Measurements from ENCODE around the gene ICAM3. TPM values are rescaled to one million over a fixed set of nuclear protein-coding genes. Genes with fewer than 3 reads are reported as not detected.
"Not testable (repeated sequence)": the region's sequence is repeated elsewhere in the genome, so short reads cannot be mapped to it uniquely, and the experiment has no call there.

The ICAM3 gene
- total RNA-seq, 4 donors from 2014 or later = 5.5 to 8.5 (median 5.8) TPM

DNA sequence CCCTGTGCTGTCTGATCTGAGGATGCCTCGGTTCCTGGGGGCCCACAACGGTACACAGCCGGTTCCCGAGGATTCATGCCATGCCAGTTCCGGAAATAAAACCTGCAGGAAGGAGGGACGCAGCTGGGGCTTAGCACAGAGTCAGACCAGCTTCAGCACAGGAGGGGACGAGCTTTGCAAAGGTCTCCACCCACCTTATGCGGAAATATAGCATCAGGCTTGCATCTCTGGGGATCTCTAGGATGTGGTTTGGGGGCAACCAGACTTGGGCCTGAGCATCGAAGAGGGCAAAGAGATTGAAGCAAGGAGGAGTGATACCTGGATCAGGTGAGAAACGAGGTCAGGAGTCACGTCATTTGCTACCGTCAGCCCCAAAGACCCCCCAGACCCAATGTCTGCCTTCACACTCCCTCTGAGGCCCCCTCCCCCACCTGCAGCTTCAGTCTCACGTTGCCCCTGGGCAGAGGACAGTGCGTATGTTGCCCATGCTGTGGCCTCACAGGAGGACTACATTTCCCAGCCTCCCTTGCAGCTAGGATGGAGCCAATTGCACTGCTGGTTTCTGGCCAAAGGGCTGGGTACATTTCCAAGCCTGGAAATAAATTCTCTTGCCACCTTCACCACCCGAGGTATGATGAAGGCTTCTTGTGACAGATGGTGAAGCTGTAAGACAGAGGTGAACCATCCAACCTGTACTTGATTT lies 28.8 kb upstream of the ICAM3 start:
- DNase-seq = no peak
- Histone ChIP-seq H3K27me3 (no peaks in the 10 kb centered on the region), H3K9me3 (no peaks in the 10 kb centered on the region), H3K36me3 (peaks cover 37 to 45% of the 10 kb centered on the region in 2 donors), H3K27ac (no peak overlapping the region), H3K4me3 (replicated peaks in 1 of 3) (no peak overlapping the region), H3K4me1 (no peaks in the 10 kb centered on the region)
- intact Hi-C loops (cut with DNase I) = no loop called here
- WGBS, 2 donors = 90 to 97% methylated on average over 15 of the region's 15 CpGs
- TF ChIP-seq CTCF (IDR thresholded peaks at IDR 0.05) (no peak), POLR2A (IDR thresholded peaks at IDR 0.05) (no peak)

DNA sequence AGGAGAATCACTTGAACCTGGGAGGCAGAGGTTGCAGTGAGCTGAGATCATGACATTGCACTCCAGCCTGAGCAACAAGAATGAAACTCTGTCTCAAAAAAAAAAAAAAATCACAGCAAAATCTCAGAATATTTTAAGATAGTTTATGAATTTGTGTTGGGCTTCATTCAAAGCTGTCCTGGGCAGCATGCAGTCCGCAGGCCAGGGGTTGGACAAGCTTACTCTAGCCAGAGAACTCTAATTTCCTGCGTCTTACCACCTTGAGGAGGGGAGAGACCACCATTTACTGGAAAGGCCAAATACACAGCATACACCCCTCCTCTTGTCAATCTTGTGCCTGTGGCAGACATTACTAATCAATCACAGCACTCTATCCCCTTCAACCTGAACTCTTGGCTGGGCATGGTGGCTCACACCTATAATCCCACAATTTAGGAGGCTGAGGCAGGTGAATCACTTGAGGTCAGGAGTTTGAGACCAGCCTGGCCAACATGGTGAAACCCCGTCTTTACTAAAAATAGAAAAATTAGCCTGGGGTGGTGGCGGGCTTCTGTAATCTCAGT lies 27.6 kb upstream of the ICAM3 start:
- H3K27me3 ChIP-seq; H3K4me1 ChIP-seq; intact Hi-C loops (cut with DNase I); H3K27ac ChIP-seq; H3K4me3 ChIP-seq (replicated peaks in 1 of 3); H3K9me3 ChIP-seq; DNase-seq: not testable (repeated sequence)
- WGBS, 2 donors = 96 to 97% methylated on average over 4 of the region's 4 CpGs
- H3K36me3 ChIP-seq = peaks cover 43 to 45% of the 10 kb centered on the region in 2 donors

DNA sequence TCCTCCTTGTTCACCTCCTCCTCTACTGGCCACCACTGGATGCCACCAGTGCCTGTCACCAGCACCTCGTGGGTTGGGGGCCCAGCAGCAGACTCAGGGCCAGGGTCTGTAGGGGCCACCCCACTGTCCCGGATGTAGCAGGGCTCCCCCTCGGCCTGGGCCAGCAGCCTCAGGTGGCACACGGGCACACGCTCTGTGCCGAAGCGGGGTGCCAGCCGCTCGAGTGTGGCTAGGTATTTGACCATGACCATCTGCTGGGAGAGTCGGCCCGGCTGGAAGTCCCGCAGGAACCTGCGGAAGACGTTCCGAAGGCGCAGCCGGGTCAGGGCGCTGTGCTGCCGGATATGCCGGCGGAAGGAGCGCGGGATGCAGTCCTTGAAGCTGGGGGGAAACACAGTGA lies 26.1 kb upstream of the ICAM3 start:
- intact Hi-C loops (cut with DNase I) = no loop called here
- Histone ChIP-seq H3K36me3 (peaks cover 45 to 46% of the 10 kb centered on the region in 2 donors), H3K27ac (no peak overlapping the region), H3K27me3 (no peaks in the 10 kb centered on the region), H3K9me3 (no peaks in the 10 kb centered on the region), H3K4me1 (no peaks in the 10 kb centered on the region), H3K4me3 (replicated peaks in 1 of 3) (no peak overlapping the region)
- DNase-seq = no peak
- WGBS, 2 donors = 95 to 96% methylated on average over 23 of the region's 23 CpGs
- TF ChIP-seq POLR2A (IDR thresholded peaks at IDR 0.05) = no peak
- TF ChIP-seq CTCF (IDR thresholded peaks at IDR 0.05) = no peak

DNA sequence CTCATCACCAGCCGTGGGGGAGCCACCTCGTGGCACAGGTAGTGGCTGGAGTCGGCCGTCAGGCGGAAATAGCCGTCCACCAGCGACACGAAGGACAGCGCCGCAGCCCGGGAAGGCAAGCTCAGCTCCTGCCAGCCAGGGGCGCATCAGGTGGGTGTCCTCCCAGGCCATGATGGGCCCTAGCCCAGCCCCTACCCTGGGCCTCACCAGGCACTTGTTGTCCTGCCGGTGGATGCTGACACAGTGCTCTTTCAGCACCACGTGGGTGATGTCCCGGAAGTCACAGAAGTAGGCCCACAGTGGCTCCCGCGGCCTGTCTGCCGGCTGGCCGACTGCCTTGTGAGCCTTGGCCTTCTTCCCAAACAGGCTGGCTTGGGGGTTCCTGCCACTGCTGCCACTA lies 25.2 kb upstream of the ICAM3 start:
- DNase-seq = no peak
- H3K4me1 ChIP-seq = no peaks in the 10 kb centered on the region

GRCh38 chr19:10363789-10364281 lies 24.4 kb upstream of the ICAM3 start:
- no peak for DNase-seq
- no peak overlapping the region for H3K27ac ChIP-seq
- no peak for TF ChIP-seq CTCF (IDR thresholded peaks at IDR 0.05)
- TF ChIP-seq POLR2A (IDR thresholded peaks at IDR 0.05) = no peak
- H3K9me3 ChIP-seq = no peaks in the 10 kb centered on the region
- no peaks in the 10 kb centered on the region for H3K27me3 ChIP-seq
- H3K4me1 ChIP-seq = no peaks in the 10 kb centered on the region
- 93 to 96% methylated on average over 11 to 12 of the region's 12 CpGs for WGBS, 2 donors
- H3K36me3 ChIP-seq = peaks cover 40 to 45% of the 10 kb centered on the region in 2 donors
- intact Hi-C loops (cut with DNase I) = no loop called here
- no peak overlapping the region for H3K4me3 ChIP-seq (replicated peaks in 1 of 3)

More for the DNA sequence above, 25.2 kb upstream of the ICAM3 start:
- intact Hi-C loops (cut with DNase I) = no loop called here
- H3K9me3 ChIP-seq = no peaks in the 10 kb centered on the region
- no peak for TF ChIP-seq CTCF (IDR thresholded peaks at IDR 0.05)
- TF ChIP-seq POLR2A (IDR thresholded peaks at IDR 0.05) = no peak
- WGBS, 2 donors = 85 to 100% methylated on average over 1 to 19 of the region's 19 CpGs
- no peaks in the 10 kb centered on the region for H3K27me3 ChIP-seq
- no peak overlapping the region for H3K27ac ChIP-seq
- H3K4me3 ChIP-seq (replicated peaks in 1 of 3) = no peak overlapping the region
- H3K36me3 ChIP-seq = peaks cover 45 to 46% of the 10 kb centered on the region in 2 donors

Measured in thyroid gland (tissue), 4 donors.